Urothelium cell line (cell line): ENCODE data around the gene ZSCAN10.
A peak's percentile ranks its signal among the peaks of the same experiment; 100 is the strongest.

Experiments used
- DNase-seq: peaks from one replicate; pipeline ENCODE4 v3.0.0; 2011; ENCODE audit warnings: low spot score, mixed read lengths
- FAIRE-seq: peaks from 2 replicates; lab custom pipeline; 2011; peaks lifted over from hg19 to GRCh38; lab: Jason Lieb, UNC

ZSCAN10 gene

GRCh38 chr16:3049921-3050481 lies 49.1 kb downstream of the ZSCAN10 start:
- FAIRE-seq, result no peak
- DNase-seq, result no peak

DNA sequence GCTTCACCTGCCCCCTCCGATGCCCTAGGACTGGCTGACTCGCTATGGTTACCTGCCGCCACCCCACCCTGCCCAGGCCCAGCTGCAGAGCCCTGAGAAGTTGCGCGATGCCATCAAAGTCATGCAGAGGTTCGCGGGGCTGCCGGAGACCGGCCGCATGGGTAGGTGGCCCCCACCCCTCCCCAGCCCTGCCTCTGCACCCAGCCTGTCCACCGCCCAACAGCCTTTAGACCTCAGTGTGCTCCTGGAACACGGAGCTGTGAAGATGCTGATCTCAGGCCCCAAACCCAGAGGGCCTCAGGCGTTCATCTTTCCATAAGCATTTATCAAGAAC lies 51.7 kb downstream of the ZSCAN10 start:
- FAIRE-seq (no peak), DNase-seq (no peak)

GRCh38 chr16:3046641-3047386 lies 52.3 kb downstream of the ZSCAN10 start:
- DNase-seq, result no peak
- no peak for FAIRE-seq

DNA sequence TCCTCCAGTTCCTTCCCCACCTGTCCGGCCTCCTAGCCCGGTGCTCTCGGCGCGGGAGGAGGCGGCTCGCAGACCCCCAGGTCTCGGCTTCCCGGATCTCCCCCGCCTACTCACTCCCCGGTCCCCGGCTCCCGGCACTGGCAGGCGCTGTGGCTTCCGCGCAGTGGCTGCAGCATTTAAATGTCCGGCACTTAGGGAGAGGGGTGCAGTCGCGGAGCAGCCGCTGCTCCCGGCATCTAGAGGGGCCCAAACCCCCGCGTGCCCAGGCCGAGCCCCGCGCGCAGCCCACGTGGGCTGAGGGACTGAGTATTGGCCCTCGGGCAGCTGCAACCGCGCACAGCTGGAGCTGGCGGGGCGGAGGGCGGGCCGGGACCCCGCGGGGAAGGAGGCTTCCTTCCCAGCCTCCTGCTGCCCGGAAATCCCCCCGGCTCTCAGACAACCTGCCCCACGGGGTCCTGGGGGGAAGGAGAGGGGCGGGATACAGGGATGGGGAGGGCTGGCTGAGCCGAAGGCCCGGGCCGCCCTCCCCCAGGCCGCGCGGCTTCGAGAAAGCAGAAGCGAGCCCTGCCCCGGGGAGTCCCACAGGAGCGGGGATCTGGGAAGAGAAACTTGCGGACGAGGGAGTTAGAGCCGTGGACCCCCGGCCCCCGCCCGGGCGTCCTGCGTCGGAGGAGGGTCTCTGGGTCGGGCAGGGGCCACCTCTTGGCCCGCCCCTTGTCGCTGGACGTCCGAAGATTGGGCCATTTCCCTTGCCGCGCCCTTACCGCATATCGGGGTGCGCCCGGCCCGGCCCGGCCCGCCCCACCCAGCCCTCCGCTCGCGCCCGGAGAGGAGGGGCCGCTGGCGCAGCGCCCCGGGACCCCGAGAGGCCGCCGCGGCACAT lies 53.1 kb downstream of the ZSCAN10 start, which contains the start of gene MMP25:
Gene MMP25 (plus strand): TSS at position 804 of the 883 bp plus-strand sequence. CDS start 357 bp downstream, outside the sequence.
- FAIRE-seq, result no peak
- DNase-seq, result peak; percentile 65

GRCh38 chr16:3044708-3045107 lies 54.4 kb downstream of the ZSCAN10 start:
- no peak for DNase-seq
- no peak for FAIRE-seq

- FAIRE-seq, result no peak
- no peak for DNase-seq
Measured at GRCh38 chr16:3042376-3042775, 56.7 kb downstream of the ZSCAN10 start.

DNA sequence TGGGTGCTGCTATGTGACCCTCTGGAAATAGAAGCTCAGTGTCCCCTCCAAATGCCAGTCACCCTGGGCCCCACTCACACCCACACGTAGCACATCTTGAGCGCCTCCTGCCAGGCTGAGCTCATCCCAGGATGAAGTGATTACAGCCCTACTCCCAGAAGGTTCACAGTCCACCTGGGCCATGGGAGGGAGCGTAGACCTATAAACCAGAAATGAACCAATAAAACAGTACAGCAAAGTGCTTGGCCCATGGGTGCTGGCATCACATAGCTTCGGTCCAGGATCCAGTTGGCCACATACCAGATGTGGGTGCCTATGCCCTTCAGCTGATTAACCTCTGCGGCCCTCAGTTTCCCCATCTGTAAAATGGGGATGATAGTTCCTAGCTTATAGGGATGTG lies 60.2 kb downstream of the ZSCAN10 start:
- no peak for FAIRE-seq
- no peak for DNase-seq
